ENCODE data around the gene NKX2-8.

Gene NKX2-8

DNA sequence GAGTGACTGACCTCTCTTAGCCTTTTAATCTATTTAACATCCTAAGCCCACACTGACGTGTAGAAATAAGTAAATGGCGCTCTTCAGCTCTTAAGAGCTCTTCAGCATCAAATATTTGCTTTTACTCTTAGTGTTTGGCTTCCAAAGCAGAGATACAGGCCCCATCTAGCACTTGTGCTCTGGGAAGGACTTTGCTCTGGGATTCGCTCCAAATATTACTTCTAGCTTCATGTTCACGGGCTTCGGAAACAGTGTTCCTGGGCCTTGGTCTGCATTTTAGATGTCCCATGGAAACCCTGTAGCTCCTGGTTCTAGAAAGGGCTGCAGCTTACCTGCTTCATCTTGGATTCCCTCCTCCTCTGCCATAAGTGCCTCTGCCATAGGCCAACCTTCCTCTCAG is 2.7 kb upstream of the NKX2-8 start:
- TF ChIP-seq, protein P1, sequence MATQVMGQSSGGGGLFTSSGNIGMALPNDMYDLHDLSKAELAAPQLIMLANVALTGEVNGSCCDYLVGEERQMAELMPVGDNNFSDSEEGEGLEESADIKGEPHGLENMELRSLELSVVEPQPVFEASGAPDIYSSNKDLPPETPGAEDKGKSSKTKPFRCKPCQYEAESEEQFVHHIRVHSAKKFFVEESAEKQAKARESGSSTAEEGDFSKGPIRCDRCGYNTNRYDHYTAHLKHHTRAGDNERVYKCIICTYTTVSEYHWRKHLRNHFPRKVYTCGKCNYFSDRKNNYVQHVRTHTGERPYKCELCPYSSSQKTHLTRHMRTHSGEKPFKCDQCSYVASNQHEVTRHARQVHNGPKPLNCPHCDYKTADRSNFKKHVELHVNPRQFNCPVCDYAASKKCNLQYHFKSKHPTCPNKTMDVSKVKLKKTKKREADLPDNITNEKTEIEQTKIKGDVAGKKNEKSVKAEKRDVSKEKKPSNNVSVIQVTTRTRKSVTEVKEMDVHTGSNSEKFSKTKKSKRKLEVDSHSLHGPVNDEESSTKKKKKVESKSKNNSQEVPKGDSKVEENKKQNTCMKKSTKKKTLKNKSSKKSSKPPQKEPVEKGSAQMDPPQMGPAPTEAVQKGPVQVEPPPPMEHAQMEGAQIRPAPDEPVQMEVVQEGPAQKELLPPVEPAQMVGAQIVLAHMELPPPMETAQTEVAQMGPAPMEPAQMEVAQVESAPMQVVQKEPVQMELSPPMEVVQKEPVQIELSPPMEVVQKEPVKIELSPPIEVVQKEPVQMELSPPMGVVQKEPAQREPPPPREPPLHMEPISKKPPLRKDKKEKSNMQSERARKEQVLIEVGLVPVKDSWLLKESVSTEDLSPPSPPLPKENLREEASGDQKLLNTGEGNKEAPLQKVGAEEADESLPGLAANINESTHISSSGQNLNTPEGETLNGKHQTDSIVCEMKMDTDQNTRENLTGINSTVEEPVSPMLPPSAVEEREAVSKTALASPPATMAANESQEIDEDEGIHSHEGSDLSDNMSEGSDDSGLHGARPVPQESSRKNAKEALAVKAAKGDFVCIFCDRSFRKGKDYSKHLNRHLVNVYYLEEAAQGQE (IDR thresholded peaks at IDR 0.05; ENCODE audit: insufficient replicate concordance, low read depth), result no peak
- TF ChIP-seq SPI1 (IDR thresholded peaks at IDR 0.05; ENCODE audit: borderline replicate concordance, low read depth), result no peak
- no peak for TF ChIP-seq GABPA (IDR thresholded peaks at IDR 0.05; ENCODE audit: low read depth)
- no peak for TF ChIP-seq POLR2AphosphoS5 (IDR thresholded peaks at IDR 0.05; ENCODE audit: low read depth)
- TF ChIP-seq, protein P2, sequence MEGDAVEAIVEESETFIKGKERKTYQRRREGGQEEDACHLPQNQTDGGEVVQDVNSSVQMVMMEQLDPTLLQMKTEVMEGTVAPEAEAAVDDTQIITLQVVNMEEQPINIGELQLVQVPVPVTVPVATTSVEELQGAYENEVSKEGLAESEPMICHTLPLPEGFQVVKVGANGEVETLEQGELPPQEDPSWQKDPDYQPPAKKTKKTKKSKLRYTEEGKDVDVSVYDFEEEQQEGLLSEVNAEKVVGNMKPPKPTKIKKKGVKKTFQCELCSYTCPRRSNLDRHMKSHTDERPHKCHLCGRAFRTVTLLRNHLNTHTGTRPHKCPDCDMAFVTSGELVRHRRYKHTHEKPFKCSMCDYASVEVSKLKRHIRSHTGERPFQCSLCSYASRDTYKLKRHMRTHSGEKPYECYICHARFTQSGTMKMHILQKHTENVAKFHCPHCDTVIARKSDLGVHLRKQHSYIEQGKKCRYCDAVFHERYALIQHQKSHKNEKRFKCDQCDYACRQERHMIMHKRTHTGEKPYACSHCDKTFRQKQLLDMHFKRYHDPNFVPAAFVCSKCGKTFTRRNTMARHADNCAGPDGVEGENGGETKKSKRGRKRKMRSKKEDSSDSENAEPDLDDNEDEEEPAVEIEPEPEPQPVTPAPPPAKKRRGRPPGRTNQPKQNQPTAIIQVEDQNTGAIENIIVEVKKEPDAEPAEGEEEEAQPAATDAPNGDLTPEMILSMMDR (IDR thresholded peaks at IDR 0.05; ENCODE audit: insufficient read depth, low read length), result no peak
- H3K27ac ChIP-seq (replicated peaks), result no peak overlapping the region
- peaks cover 74% of the 10 kb centered on the region for H3K27me3 ChIP-seq (ENCODE audit: insufficient read depth, poor library complexity, severe bottlenecking)
- DNase-seq (ENCODE audit: low read depth in 1 of 2, low spot score in 1 of 2), result no peak
- H3K4me3 ChIP-seq (replicated peaks; ENCODE audit: insufficient read depth, low read length), result no peak overlapping the region

DNA sequence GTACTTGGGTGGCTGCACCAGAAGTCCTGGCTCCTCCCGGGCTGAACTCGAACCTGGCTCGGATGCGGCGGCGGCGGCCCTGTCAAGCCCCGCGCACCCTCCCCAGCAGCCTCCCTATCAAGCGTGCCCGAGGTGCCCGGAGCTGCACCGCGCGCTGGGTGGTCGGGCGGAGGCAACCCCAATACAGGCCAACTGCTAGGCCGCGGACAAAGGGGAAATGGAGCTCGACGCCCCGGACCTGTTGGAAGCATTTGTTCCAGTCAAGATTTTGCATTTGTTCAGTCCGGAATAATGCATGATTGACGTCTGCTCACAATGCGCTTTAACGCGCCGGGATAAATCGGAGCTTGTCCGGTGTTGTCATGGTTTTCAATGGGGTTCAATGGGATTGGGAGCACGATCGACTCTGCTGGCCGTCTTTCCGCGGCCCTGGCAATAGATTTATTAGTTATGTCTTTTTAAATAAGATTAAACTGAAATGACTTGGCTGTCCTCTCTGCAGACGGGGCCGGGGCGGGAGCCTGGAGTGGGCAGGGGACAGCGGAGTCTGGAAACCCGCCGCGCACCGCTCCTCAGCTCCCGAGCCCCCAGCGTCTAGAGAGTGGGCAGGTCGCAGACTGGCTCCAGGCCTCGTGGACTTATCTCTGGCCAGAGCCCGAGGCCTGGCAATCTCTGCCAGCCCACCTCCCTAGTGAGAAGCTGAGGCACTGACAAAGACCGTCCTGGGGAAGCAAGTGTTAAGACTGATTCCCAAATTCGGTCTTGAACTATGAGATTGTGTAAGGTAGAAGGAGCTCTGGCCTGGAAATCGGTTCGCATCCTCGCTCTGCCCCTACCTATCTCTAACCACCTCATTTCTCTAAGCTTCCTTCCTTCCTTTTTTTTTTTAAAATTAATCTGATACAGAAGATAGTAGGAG is 1.7 kb upstream of the NKX2-8 start:
- Histone ChIP-seq H3K4me3 (replicated peaks; ENCODE audit: insufficient read depth, low read length) (no peak overlapping the region), H3K27ac (replicated peaks) (no peak overlapping the region), H3K27me3 (ENCODE audit: insufficient read depth, poor library complexity, severe bottlenecking) (peaks cover 81% of the 10 kb centered on the region)
- TF ChIP-seq POLR2AphosphoS5 (IDR thresholded peaks at IDR 0.05; ENCODE audit: low read depth), result no peak
- no peak for TF ChIP-seq SPI1 (IDR thresholded peaks at IDR 0.05; ENCODE audit: borderline replicate concordance, low read depth)
- no peak for TF ChIP-seq GABPA (IDR thresholded peaks at IDR 0.05; ENCODE audit: low read depth)
- TF ChIP-seq, protein P1 (IDR thresholded peaks at IDR 0.05; ENCODE audit: insufficient replicate concordance, low read depth), result no peak
- TF ChIP-seq, protein P2 (IDR thresholded peaks at IDR 0.05; ENCODE audit: insufficient read depth, low read length), result no peak
- no peak for DNase-seq (ENCODE audit: low read depth in 1 of 2, low spot score in 1 of 2)

DNA sequence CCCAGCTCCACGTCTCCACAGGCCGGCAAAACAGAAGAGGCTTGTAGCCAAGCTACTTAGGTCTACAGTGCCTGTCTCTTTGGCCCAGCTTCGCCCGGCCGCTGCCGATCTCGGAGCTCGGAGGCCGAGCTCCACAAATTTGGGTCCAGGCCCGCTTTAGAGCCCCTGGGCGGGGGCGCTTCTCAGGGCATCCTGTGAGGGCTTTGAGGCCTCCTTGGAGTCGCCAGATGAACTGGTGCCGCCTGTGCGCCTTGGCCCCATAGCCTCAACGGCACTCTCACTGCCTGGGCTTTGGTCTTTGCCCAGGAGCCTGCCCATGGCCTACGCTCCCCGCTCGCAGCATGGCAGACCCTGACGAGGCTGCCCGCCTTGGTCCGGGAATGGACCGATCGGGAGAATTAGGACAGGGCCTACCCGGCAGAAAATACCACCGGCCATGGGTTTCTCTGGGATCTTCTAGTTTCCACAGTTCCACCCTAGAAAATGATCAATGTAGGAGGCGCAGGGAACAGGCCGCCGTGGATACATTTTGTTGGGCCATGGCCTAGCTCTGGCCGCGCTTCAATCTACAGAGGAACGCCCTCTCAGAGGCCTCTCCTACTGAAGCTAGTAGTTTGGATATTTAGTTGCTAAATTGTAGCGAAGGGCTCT is 953 bp upstream of the NKX2-8 start:
- TF ChIP-seq, protein P1 (IDR thresholded peaks at IDR 0.05; ENCODE audit: insufficient replicate concordance, low read depth), result no peak
- no peak for TF ChIP-seq POLR2AphosphoS5 (IDR thresholded peaks at IDR 0.05; ENCODE audit: low read depth)
- TF ChIP-seq, protein P2 (IDR thresholded peaks at IDR 0.05; ENCODE audit: insufficient read depth, low read length), result no peak
- no peak for TF ChIP-seq GABPA (IDR thresholded peaks at IDR 0.05; ENCODE audit: low read depth)
- TF ChIP-seq SPI1 (IDR thresholded peaks at IDR 0.05; ENCODE audit: borderline replicate concordance, low read depth), result no peak
- Histone ChIP-seq H3K27me3 (ENCODE audit: insufficient read depth, poor library complexity, severe bottlenecking) (peaks cover 83% of the 10 kb centered on the region), H3K4me3 (replicated peaks; ENCODE audit: insufficient read depth, low read length) (no peak overlapping the region), H3K27ac (replicated peaks) (no peak overlapping the region)
- no peak for DNase-seq (ENCODE audit: low read depth in 1 of 2, low spot score in 1 of 2)
